Breast epithelium (tissue), 3 donors: Measurements from ENCODE around the gene KRTAP12-1.

ENCODE experiments used
- POLR2A ChIP-seq: fragments of 450-650 bp; IDR thresholded peaks from one replicate; pipeline ENCODE4 v1.6.1; 2016; ENCODE audit warnings: antibody characterized with exemption, mild to moderate bottlenecking, moderate library complexity
- POLR2AphosphoS5 ChIP-seq, 3 donors: sonication (generic); formaldehyde crosslinking; IDR thresholded peaks; one replicate each; pipeline ENCODE4 v1.6.1; 2017; ENCODE audit warnings: antibody characterized with exemption in 3 of 3
- TF ChIP-seq, protein P1 (sequence below), 3 donors: fragments of 450-650 bp; IDR thresholded peaks; one replicate each; pipeline ENCODE4 v1.5.1; 2016 to 2017; ENCODE audit warnings: antibody characterized with exemption in 3 of 3, mild to moderate bottlenecking in 3 of 3, moderate library complexity in 3 of 3

GRCh38 chr21:44632067-44632466, 49.9 kb downstream of the KRTAP12-1 start:
- TF ChIP-seq POLR2AphosphoS5 (IDR thresholded peaks at IDR 0.05): no peak
- TF ChIP-seq, protein P1, sequence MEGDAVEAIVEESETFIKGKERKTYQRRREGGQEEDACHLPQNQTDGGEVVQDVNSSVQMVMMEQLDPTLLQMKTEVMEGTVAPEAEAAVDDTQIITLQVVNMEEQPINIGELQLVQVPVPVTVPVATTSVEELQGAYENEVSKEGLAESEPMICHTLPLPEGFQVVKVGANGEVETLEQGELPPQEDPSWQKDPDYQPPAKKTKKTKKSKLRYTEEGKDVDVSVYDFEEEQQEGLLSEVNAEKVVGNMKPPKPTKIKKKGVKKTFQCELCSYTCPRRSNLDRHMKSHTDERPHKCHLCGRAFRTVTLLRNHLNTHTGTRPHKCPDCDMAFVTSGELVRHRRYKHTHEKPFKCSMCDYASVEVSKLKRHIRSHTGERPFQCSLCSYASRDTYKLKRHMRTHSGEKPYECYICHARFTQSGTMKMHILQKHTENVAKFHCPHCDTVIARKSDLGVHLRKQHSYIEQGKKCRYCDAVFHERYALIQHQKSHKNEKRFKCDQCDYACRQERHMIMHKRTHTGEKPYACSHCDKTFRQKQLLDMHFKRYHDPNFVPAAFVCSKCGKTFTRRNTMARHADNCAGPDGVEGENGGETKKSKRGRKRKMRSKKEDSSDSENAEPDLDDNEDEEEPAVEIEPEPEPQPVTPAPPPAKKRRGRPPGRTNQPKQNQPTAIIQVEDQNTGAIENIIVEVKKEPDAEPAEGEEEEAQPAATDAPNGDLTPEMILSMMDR (IDR thresholded peaks at IDR 0.05): no peak
- TF ChIP-seq POLR2A: no peak
